ENCODE results near the gene PHACTR1. TPM values are rescaled to one million over a fixed set of nuclear protein-coding genes. Genes with fewer than 3 reads are reported as not detected.
A peak's percentile ranks its signal among the peaks of the same experiment; 100 is the strongest.

Gene PHACTR1
- total and polyA plus RNA-seq, 9 of the 15 experiments (the other 6 are each of a cell fraction or from before 2014, with no cell fraction given), result 11.5 to 32.6 (median 22.0) TPM

DNA sequence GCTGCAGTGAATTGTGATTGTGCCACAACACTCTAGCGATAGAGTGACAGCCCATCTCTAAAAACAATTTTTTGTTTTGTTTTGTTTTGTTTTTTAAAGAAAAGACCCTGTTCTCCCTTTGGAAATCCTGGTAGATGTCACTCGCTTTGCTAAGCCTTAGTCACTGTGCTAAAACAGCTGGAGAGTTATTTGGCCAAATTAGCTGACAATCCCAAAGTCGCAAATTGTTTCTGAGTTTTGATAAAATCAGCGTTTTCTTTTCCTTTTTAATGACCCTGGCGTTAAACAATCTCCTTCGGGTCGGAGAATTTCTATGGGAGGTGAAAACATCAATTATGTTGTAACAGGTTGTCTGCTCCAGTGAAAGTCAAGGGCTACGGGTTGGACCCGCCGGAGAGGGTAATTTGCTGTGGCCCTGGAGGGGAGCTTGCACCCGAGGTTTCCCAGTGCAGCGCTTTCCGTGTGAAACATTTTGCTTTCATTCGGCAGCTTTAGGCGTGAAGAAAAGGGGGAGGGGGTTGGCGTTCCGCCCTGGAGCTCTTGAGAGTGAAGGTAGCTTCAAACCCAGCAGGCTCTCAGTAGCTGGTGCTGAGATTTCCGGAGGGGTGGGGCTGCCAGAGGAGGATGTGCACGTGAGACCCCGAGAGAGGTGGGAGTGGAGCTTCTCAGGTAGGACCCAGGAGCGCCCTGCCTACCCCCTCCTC, 296.6 kb downstream of the PHACTR1 start:
- BruUV-seq (replicated peaks), result no TSS peak
- Histone ChIP-seq H3K9me1 (ENCODE audit: control insufficient read depth, insufficient read depth, low read length) (no peaks in the 10 kb centered on the region), H3K9me3 (replicated peaks; ENCODE audit: control insufficient read depth, insufficient read depth, low read depth, low read length) (no peaks in the 10 kb centered on the region), H3K9ac (ENCODE audit: insufficient read depth in 1 of 2, low read depth in 2 of 2, low read length in 2 of 2) (no peak overlapping the region), H3K27me3 (ENCODE audit: control insufficient read depth in 2 of 2, insufficient read depth in 2 of 2, low read length in 2 of 2) (peaks cover 39 to 63% of the 10 kb centered on the region in 2 experiments), H3K4me1 (replicated peaks in 1 of 2; ENCODE audit: control insufficient read depth in 2 of 2, insufficient read depth in 2 of 2, low read length in 2 of 2) (peaks cover 0 to 9% of the 10 kb centered on the region in 2 experiments; a peak in 1 of 5 replicates), H3K36me3 (ENCODE audit: control insufficient read depth, insufficient read depth, low read length) (no peaks in the 10 kb centered on the region), H3K79me2 (ENCODE audit: control insufficient read depth, insufficient read depth, low read length) (no peaks in the 10 kb centered on the region), H3K4me2 (ENCODE audit: insufficient read depth, low read length) (no peak overlapping the region), H2AFZ (ENCODE audit: low read depth, low read length) (no peak overlapping the region), H4K20me1 (replicated peaks; ENCODE audit: control insufficient read depth, insufficient read depth, low read length) (no peaks in the 10 kb centered on the region; the same call in 1 of the 2 replicates), H3K27ac (ENCODE audit: extremely low read depth, low read depth, low read length) (no peak overlapping the region), H3K4me3 (no peak overlapping the region)
- no peak for TF ChIP-seq HNRNPUL1 (IDR thresholded peaks at IDR 0.05; ENCODE audit: low read length)
- no peak for TF ChIP-seq ZBTB17 (CRISPR knock-in tag; IDR thresholded peaks at IDR 0.05)
- TF ChIP-seq ZNF184 (CRISPR knock-in tag; IDR thresholded peaks at IDR 0.05), result no peak
- no peak for TF ChIP-seq NR2C1 (IDR thresholded peaks at IDR 0.05)
- TF ChIP-seq NR2C1 (tag; IDR thresholded peaks at IDR 0.05), result no peak
- TF ChIP-seq ZNF311 (CRISPR knock-in tag; IDR thresholded peaks at IDR 0.05), result no peak
- no peak for TF ChIP-seq ZSCAN32 (CRISPR knock-in tag; IDR thresholded peaks at IDR 0.05)
- no peak for TF ChIP-seq ZNF79 (CRISPR knock-in tag; IDR thresholded peaks at IDR 0.05; ENCODE audit: low read depth)
- TF ChIP-seq, protein P1, sequence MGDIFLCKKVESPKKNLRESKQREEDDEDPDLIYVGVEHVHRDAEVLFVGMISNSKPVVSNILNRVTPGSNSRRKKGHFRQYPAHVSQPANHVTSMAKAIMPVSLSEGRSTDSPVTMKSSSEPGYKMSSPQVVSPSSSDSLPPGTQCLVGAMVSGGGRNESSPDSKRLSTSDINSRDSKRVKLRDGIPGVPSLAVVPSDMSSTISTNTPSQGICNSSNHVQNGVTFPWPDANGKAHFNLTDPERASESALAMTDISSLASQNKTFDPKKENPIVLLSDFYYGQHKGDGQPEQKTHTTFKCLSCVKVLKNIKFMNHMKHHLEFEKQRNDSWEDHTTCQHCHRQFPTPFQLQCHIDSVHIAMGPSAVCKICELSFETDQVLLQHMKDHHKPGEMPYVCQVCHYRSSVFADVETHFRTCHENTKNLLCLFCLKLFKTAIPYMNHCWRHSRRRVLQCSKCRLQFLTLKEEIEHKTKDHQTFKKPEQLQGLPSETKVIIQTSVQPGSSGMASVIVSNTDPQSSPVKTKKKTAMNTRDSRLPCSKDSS (IDR thresholded peaks at IDR 0.05; ENCODE audit: low read depth, partially characterized antibody), result no peak
- TF ChIP-seq, protein P2, sequence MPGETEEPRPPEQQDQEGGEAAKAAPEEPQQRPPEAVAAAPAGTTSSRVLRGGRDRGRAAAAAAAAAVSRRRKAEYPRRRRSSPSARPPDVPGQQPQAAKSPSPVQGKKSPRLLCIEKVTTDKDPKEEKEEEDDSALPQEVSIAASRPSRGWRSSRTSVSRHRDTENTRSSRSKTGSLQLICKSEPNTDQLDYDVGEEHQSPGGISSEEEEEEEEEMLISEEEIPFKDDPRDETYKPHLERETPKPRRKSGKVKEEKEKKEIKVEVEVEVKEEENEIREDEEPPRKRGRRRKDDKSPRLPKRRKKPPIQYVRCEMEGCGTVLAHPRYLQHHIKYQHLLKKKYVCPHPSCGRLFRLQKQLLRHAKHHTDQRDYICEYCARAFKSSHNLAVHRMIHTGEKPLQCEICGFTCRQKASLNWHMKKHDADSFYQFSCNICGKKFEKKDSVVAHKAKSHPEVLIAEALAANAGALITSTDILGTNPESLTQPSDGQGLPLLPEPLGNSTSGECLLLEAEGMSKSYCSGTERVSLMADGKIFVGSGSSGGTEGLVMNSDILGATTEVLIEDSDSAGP (CRISPR knock-in tag; IDR thresholded peaks at IDR 0.05), result no peak
- WGBS (ENCODE audit: insufficient coverage, low coverage, missing lambda C conversion rate), result 3% methylated on average over 19 of the region's 21 CpGs
- ATAC-seq, result no peak
- no peak for DNase-seq (ENCODE audit: extremely low read depth in 1 of 4, low spot score in 3 of 4)
- peak; percentile 11 for FAIRE-seq
- intact Hi-C loops (cut with micrococcal nuclease) (no loop called here), in situ Hi-C loops (cut with MboI) (no loop called here)
- POLR2A ChIA-PET, result no interaction called here
- CTCF ChIA-PET (ENCODE audit: low intra/inter-chr PET ratio), result no interaction called here
